NCI-H82 treated with DMSO at 0.1 percent for 48 hours (cell line): ENCODE measurements around the gene COLGALT1.
"Not testable (repeated sequence)": the region's sequence is repeated elsewhere in the genome, so short reads cannot be mapped to it uniquely, and the experiment has no call there.

Experiments used
- DNase-seq: peaks from one replicate; lab custom pipeline; 2025; ENCODE audit not compliant: unreplicated experiment; lab: John Stamatoyannopoulos, UW

The COLGALT1 gene

DNA sequence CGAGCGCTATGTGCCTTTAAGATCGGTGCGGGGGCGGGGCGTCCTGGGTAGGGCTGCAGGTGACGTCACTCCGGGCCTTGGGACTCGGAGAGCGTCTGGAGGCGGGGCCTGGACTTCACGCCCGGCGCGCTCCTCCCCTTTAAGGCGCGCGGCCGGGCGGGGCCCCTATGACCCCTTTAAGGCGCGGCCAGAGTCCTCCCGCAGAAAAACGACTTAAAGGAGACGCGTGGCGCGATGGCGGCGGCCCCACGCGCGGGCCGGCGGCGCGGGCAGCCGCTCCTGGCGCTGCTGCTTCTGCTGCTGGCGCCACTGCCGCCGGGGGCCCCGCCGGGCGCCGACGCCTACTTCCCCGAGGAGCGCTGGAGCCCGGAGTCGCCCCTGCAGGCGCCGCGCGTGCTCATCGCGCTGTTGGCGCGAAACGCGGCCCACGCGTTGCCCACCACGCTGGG lies at the start of gene COLGALT1:
TSS of gene COLGALT1 (plus strand) at position 170 of the 449 bp plus-strand sequence. CDS start at position 235, 65 bp downstream.
- DNase-seq = peak; percentile 99

DNA sequence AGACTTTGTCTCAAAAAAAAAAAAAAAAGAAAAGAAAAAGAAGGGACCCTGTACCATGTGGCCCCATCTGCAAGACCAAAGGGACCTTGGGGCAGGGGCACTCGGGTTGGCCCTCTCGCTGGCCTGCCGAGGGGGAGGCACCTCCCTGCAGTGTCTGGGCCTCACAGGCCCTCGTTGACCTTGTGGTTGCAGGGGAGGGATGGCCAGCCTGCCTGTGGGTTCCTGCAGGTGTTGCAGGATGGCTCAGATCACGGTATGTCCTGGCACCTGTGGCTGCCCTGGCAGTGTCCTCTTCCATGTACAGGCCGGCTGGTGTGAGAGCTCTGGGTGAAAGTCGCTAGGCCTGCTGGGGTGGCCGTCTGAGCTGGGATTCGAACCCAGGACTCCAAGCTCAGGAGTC lies 48.7 kb upstream of the COLGALT1 start:
- no peak for DNase-seq

DNA sequence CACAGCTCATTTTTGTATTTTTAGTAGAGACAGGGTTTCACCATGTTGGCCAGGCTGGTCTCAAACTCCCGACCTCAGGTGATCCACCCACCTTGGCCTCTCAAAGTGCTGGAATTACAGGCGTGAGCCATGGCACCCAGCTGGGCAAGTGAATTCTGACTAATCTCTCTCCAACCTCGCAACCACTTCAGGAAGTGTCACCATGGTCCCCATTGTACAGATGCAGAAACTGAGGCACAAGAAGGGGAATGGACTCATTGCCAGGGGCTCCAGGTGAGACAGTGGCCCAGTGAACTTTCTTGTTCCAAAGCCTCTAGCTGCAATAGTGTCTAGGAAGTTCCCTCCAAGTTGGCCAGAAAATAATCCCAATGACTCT lies 46.9 kb upstream of the COLGALT1 start:
- DNase-seq = not testable (repeated sequence)

DNA sequence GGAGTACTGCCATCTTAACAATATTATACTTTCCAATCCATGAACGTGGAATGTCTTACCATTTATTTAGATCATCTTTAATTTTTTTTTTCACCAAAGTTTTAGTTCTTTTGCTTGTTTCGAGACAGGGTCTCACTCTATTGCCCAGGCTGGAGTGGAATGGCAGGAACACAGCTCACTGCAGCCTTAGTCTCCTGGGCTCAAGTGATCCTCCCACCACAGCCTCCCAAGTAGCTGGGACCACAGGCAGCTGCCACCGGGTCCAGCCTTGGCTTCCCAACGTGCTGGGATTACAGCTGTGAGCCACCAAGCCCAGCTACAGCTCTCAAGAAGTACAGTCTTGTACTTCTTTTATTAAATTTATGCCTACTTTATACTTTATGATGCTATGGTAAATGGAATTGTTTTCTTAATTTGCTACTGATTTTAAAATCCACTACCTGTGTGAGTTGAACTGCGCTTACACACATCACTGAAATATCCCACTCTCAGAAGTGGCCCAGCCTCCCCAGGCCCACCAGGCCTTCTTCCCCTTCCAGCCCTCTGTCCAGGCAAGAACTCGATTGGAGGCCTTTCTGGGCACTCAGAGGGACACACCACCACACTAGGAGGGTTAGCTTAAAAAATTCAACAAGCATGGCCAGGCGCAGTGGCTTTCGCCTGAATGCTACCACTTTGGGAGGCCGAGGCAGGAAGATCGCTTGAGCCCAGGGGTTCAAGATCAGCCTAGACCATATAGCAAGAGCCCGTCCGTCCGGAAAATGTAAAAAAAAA lies 45.0 kb upstream of the COLGALT1 start:
- DNase-seq = no peak

DNA sequence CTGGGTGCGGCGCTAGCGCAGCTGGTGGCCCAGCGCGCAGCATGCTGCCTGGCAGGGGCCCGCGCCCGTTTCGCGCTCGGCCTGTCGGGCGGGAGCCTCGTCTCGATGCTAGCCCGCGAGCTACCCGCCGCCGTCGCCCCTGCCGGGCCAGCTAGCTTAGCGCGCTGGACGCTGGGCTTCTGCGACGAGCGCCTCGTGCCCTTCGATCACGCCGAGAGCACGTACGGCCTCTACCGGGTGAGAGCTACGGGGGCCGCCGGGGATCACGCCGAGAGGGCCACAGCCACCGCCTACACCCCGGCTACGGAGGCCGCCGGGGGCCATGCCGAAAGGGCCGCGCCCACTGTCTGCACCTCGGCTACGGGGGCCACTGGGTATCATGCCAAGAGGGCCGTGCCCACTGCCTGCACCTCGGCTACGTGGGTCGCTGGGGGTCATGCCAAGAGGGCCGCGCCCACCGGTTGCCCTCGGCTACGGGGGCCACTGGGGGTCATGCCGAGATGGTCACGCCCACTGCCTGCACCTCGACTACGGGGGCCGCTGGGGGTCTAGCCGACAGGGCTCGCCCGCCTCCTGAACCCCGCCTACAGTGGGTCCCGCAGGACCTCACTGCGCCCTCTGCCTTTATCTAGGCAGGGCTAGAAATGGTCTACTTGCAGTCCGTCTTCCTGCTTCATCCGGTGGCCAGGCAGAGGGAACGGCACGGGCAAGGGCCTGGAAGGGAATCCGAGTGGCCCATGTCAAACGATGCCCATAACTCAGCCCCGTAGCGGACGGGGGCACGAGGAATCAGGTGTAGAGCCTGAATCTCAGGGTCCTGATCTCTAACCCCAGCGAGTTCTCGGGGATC lies 43.5 kb upstream of the COLGALT1 start:
- peak; percentile 47 for DNase-seq

DNA sequence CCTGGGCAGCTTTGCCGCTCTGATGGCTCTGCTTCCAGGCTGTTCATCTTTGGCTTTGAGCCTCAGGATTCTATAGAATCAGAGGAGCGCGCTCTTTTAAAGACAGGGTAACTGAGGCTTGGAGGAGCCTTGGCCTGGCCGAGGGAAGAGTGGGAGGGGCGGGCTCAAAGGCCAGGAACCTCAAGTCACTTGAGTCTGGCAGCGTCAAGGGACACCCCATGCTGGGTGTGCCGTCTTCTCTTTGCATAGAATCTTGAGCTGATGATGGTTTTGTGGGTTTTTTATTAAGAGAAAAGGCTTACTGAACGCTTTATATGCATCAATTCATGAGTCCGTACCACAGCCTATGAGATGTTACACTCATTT lies 42.9 kb upstream of the COLGALT1 start:
- no peak for DNase-seq

DNA sequence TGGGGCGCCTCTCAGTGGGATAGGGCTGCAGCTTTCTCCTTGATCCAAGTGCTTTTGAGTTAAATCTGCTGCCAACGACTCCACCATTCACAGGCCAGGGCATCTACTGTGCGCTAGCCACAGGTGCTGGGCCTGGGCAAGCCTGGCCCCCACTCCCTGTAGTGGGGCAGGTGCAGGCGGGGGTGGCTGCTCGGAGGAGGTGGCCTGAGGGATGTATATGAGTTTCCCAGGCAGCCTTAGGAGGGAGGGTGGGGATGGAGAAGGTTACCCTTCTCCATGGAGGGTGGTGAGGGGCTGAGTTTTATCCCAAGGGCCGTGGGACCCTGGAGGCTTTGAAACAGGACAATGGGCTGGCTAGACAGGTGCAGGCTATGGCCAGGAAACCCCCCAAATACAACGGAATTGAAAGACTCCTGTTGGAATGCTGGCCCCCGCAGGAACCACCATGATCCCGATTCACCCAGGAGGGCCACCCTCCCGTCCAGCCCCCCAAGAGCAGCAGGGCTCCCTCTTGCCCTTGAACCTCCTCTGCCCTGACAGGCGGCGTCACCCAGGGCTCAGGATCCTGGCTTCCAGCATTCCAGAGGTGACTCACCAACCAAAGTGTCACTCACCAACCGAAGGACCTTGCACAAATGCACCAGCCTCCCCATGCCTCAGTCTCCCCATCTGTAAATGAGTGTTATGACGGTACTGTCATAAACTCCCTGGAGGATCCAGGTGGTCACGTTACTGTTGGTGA lies 39.9 kb upstream of the COLGALT1 start:
- DNase-seq = no peak

DNA sequence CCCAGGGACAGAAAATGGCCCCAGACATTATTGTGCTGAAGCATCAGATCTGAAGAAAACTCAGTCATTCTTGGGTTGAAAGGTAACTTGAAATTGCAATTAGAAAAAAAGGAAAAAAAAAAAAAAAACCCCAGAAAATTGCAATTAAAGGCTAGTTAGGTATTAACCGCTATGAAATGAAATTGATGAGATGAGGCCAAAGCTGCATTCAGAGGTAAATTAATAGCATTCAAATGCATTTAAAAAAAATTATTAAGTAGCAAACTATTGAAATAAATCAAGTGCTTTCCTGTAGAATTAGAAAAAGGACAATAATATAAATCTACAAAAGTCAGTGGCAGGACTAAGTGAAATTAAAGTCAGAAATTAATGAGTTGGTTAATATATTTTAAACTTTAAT lies 37.6 kb upstream of the COLGALT1 start:
- no peak for DNase-seq

DNA sequence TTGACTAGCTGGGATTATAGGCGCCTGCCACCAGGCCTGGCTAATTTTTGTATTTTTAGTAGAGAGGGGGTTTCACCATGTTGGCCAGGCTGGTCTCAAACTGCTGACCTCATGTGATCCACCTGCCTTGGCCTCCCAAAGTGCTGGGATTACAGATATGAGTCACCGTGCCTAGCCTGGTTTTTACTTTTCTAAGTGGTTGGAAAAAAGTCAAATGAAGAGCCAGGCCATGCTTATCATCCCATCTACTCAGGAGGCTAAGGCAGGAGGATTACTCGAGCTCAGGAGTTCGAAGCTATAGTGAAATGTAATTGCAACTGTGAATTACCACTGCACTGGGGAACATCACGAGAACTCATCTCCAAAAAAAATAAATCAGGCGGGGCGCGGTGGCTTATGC lies 36.8 kb upstream of the COLGALT1 start:
- DNase-seq = not testable (repeated sequence)

DNA sequence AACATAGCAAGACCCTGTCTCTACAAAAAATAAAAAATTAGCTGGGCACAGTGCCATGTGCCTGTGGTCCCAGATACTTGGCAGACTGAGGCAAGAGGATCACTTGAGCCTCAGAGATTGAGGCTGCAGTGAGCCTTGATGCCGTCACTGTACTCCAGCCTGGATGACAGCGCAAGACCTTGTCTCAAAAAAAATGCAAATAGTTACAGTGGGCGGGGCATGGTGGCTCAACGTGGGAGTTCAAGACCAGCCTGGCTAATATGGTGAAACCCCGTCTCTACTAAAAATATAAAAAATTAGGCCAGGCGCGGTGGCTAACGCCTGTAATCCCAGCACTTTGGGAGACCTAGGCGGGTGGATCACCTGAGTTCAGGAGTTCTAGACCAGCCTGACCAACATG lies 35.5 kb upstream of the COLGALT1 start:
- DNase-seq = no peak

DNA sequence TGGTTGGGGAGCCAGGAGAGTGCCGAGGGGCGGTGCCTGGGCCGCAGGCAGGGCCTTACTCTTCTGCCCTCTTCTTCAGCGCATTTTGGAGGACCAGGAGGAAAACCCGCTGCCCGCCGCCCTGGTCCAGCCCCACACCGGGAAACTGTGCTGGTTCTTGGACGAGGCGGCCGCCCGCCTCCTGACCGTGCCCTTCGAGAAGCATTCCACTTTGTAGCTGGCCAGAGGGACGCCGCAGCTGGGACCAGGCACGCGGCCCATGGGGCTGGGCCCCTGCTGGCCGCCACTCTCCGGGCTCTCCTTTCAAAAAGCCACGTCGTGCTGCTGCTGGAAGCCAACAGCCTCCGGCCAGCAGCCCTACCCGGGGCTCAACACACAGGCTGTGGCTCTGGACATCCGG lies 34.6 kb upstream of the COLGALT1 start:
- DNase-seq = no peak

DNA sequence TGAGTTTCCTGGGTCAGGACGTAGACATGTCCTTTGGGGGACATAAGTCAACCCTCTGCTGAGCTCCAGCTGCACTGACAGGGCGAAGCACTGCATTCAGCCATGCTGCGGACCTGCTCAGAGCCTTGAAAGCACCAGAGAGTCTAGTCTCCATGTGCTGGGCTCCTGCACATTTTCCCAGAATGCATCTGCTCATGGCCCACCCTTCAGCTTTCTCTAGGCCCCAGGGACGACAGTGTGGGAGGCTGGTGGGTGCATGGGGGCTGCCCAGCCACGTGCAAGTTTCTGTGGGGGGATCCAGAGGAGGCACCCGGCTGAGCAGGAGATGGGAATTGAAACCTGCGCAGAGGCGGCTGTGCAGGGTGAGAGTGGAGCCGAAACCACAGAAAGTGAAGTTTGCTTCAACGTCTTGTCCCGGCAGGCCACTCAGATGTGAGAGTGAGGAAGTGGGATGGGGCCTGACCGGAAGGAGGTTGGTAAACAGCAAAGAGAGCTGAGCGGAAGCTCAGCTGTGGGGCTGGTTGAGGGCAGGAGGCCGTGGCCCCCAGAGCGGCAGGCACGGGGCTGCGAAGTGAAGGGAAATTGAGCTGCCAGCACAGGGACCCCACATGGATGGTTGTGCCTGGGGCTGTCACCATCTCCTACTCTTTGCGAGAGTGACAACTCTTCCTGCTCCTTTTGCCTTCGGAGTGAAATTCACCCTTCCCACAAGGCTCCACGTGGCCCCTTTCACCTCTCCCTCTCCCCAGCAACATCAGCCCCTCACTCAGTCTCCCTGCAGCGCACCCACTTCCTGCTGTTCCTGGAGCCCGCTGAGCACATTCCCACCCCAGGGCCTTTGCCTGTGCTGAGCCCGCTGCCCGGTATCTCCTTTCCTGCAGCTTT lies 32.2 kb upstream of the COLGALT1 start:
- no peak for DNase-seq

DNA sequence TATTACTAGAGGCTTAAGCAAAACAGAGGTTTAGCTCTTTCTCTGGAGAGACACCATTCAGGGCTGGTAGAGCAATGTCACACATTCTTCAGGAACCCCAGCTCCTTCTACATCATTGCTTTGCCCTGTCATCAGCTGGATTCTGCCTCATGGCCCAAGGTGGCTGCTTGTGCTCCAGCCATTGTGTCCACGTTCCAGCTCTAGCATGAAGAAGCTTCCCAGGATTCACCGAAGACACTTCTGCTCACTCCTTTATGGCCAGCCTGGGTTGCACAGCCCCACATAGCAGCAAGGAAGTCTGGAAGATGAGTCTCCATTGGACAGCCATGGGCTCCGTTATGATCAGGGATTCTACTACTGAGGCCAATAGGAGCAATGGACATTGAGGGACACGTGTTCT lies 30.8 kb upstream of the COLGALT1 start:
- no peak for DNase-seq

DNA sequence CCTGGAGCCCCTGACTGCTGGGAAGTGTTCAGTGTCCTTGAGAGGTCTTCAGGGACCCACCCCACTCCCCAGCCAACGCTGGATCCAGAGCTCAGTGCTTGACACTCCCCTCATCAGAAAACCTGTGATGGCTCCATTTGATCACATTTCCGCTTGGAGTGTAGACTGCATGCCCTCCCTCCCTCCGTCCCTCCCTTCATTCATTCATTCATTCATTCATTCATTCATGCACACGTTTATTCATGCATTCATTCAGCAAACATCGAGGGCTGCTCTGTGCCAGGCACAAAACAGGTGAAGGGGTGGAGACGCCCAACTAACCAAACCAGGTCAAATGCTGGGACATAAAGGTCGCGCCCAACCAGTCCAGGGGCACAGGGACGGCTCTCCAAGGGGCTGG lies 30.3 kb upstream of the COLGALT1 start:
- DNase-seq = no peak

DNA sequence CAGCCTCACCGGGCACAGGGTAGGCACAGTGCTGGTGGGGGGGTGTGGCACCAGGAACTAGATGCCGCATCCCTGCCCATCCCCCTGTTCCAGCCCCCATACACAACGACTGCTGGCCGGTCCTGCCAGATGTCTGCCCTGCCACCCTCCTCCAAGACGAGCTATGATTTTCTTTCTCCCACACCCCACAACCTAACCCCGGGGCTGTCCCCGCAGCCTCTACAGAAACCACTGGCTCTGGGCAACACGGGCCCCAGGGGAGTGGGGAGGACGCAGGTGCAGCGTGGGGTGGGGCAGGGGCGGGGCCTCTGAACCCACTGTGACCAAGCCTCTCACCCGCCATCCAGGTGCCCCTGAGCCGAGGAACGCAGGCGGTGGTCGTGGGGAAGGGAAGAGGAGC lies 28.5 kb upstream of the COLGALT1 start:
- no peak for DNase-seq

DNA sequence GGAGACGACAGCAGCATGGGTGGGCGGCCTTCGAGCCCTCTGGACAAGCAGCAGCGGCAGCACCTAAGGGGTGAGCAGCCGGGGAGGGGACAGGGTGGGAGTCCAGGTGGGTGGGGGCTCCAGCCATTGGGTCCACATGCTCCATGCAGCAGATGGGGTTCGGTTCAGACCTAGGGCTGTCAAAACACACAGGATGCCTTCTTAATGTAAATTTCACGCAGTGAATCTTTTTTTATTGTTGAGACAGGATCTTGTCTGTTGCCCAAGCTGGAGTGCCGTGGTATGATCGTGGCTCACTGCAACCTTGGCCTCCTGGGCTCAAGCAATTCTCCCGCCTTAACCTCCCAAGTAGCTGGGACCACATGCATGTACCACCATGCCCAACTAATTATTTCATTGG lies 28.1 kb upstream of the COLGALT1 start:
- DNase-seq = no peak

DNA sequence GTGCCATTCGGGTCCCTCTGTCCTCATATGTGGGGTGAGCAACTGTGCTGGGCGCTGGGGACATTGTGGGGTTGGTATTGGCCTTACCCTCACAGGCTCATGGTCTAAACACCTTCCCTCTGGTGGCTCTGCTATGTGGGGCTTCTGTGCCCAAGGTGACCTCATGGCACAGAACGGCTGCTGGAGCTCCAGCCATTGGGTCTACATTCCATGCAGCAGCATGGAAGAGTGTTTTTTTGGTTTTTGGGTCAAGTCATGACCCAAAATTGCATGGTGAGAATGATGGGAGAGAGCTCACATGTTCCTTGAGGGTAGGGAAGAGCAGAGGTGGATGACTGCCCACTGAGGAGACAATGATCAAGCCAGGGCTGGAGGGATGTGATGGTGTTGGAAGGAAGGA lies 26.8 kb upstream of the COLGALT1 start:
- DNase-seq = no peak

DNA sequence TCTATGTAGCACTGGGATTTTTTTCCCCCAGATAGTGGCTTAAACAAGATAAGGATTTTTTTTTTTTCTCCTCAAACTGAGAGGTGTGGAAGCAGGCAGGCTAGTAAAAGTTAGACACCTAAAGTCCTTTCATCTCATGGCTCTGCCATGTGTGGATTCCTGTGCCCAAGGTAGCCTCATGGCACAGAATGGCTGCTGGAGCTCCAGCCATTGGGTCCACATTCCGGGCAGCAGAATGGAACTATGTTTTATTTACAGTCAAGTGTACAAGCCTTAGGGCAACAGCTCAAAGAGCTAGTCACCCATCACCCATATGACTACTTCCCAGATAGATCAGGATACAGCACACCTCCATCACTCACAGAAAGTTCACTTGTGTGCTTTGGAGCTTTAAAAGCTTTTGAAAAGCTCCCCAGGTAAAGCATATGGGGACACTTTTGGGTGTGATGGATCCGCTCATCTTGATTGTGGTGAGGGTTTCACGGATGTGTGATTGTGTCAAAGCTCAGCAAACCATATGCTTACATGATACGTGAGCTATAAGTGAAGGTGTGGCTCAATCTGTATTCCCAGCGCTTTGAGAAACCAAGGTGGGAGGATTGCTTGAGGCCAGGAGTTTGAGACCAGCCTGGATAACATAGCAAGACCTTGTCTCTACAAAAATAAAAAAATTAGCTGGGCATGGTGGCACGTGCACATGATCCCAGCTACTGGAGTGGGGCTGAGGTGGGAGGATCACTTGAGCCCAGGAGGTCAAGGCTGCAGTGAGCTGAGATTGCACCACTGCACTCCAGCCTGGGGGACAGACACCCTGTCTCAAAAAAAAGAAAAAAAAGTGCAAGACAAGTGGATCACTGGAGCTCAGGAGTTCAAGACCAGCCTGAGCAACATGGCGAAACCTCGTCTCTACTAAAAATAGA lies 25.9 kb upstream of the COLGALT1 start:
- no peak for DNase-seq

DNA sequence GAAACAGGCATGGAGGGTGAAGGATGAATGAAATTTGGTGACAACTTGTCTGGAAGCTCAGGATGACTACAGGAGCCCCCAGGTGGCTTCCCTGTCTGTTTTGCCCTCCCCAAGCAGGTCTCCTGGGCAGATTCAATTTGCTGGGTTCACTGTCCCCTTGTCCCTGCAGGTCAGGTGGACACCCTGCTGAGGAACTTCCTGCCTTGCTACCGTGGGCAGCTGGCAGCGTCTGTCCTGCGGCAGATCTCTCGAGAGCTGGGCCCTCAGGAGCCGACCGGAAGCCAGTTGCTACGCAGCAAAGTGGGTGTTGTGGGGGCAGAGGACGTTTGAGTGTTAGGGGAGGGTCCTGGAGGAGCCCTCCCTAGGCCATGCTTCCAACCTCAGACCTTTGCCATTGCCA lies 24.9 kb upstream of the COLGALT1 start:
- DNase-seq = no peak

DNA sequence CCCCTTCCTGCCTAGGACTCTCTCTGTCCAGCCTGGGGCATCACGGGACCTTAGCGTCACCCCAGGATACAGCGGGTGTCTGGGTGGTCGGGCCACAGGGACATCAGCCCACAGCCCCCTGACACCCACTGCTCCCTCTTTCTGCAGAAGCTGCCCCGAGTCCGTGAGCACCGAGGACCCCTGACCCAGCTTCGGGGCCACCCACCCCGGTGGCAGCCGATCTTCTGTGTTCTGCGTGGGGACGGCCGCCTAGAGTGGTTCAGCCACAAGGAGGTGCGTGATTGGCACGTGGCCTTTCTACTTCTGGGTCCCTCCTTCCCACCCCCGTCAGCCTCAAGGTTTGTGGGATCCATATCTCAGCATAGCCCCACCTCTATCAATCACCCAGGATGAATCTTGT lies 23.3 kb upstream of the COLGALT1 start:
- DNase-seq = no peak
